Left forelimb (tissue), 1 donor: ENCODE data around the gene MTF1.
"Not testable (repeated sequence)": the region's sequence is repeated elsewhere in the genome, so short reads cannot be mapped to it uniquely, and the experiment has no call there.

Experiments used
- DNase-seq: peaks from one replicate; pipeline ENCODE4 v3.0.0-alpha.2; 2018; ENCODE audit warnings: low spot score

The MTF1 gene

DNA sequence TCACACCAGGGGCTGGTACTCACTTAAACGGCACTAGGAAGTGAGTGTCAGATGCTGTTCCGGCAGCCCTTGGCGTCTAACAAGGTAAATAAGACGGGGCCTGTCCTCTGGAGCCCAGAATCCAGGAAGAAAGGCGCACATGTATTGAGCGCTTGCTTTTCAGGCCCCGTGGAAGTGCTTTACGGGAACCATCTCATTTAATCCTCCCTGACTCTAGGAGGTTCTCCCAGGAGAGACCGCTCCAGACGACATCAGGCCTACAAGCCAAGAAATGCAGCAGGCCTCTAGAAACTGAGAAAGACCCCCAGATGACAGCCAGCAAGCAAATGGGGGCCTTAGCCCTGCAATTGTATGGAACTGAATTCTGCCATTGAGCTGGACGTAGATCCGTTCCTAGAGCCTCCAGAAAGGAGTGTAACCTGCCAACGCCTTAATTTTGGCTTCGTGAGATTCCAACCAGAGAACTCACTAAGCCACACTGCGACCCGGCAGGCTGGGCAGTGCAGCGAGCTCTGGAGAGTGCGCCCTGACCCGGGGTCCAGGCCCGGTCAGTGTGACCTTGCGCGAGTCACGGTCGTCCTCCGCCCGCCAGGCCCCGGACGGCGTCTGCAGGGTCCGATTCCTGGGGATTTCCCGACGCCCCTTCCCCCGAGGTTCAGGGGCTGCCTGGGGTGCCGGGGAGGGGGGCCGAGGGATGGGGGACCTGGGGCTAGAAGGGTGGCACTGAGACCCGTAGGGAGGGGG, 66.3 kb downstream of the MTF1 start:
- DNase-seq = no peak

DNA sequence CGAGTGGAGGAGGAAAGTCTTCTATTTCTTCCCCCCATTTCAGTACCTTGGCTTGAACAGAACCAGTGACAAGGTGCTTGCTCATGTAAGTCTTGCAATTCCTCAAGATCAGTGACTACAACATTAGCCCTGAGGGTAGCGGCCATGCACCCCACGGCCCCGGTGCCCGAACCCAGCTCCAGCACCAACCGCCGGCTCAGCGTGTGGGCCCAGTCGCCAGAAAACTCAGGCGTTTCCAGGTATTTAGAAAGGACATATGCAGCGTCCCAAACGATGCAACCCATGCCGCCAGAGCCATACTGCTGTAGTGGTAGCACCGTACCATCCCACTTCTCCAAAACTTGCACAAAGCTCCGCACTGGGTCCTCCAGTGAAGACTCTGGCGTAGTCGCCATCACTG, 76.9 kb downstream of the MTF1 start:
- no peak for DNase-seq

DNA sequence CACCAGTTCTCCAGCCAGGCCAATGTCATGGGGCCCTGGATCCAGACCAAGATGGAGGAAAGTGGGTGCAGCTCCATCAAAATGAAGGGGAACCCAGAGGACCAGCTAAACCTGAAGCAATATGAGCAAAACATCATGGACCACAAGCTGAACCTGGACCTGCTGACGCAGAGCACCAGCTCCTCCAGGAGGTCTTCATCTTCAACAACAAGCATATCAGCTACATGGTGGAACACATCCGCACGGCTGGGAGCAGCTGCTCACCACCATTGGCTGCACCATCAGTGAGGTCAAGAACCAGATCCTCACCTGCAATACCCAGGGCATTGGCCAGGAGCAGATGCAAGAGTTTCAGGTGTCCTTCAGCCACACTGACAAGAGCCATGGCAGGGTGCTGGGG, 80.7 kb downstream of the MTF1 start:
- DNase-seq = no peak

DNA sequence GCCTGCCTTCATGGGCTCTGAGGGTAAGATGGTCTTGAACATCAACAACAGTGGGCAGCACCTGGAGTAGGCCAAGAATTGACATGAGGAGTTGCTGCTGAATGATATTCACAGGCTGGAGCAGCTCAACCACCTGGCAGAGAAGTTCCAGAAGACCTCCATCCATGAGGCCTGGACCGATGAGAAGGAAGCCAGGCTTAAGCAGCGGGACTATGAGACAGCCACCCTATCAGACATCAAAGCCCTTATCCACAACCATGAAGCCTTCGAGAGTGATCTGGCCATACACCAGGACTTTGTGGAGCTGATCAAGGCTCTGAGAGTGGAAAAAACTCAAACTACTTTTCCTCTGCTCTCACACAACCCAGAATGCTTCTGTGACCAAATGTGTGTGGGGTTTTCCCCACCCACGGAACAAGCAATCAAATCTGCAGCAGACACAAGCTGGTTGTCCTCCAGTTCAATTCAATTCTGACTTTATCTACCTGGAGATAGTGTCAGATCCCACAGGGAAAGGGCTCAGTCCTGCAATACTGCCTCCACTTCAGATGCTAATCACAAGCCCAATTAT, 82.4 kb downstream of the MTF1 start:
- DNase-seq = no peak

DNA sequence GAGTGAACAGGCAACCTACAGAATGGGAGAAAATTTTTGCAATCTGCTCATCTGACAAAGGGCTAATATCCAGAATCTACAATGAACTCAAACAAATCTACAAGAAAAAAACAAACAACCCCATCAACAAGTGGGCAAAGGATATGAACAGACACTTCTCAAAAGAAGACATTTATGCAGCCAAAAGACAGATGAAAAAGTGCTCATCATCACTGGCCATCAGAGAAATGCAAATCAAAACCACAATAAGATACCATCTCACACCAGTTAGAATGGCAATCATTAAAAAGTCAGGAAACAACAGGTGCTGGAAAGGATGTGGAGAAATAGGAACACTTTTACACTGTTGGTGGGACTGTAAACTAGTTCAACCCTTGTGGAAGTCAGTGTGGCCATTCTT, 88.0 kb downstream of the MTF1 start:
- not testable (repeated sequence) for DNase-seq

DNA sequence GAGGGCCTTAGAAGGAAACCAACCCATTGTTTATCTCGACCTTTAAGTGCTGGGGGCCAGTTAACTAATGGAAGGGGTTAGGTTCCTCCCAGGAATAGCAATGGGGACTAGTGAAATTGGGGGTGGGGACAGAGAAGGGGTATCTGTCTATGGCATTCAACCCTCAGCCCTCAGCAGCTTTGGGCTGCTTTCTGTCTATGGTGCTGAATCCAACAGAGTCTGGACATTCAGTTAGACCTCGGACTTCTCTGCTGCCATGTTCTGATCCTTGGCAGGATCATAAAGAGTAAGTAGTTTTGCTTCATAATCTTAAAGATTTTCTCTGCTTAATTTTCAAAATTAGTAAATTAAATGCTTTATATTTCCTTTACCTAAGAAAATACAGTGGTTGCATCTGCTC, 91.9 kb downstream of the MTF1 start:
- DNase-seq = no peak

DNA sequence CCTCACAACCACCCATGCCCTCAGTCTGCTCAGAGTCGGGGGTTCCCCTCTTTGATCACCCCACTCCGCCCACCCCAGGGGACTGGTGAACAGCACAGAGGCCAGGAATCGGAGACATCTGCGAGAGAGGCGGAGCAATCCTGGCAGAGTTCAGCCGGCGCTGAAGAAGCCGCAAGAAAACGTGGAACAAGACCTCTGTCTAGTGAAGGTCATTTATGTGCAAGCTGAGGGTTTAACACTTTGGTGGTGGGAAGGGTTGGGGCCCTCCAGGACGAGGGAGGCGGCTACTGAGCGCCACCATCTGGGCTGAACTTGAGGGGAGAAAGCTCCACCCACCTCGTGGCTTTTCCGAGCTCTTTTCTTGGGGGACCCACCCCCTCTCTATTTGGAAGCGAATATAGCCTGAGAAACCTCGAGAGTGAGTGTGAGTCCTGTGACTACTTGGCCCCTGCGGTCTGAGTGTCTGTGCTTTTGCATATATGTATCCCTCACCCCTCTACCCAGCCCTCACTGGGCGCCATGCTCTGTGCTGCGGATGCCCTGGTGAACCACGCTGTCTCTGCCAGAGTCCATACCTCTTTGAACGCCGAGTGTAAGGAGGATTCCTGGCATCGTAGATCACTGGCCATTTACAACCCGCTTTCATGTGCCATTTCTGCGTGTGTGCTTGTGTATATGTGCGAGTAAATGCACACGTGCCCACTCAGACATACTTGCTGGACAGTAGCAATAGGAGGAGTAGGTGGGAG, 93.3 kb downstream of the MTF1 start:
- DNase-seq = no peak

DNA sequence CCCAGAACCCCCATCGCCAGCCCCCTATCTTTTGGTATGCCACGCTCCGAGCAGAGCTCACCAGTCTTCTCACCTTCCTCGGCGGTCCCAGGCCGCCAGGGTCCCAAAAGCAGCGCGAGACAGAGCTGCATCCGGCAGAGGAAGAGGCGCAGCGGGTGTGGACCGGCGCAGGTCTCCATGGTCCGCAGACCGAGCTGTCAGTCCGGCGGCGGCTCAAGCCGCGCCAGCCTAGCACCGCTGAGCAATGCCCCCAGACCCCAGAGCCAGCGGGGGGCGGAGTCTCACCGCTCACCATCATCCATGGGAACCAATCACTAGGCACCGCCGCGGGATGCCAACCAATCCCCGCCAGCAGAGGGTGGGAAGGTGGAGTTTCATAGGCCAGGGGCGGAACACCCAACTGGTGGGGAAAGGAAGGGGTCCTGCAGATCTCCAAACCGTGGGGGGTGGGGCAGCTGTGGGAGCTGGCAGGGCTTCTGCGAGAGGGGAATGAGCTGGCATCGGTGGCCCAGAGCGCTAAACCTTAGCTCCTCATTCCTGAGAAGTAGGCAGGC, 94.4 kb downstream of the MTF1 start, which contains the start of gene EPHA10:
EPHA10 (minus strand) TSS at position 233 of the 554 bp plus-strand sequence; CDS start at position 179, 54 bp downstream.
- no peak for DNase-seq

DNA sequence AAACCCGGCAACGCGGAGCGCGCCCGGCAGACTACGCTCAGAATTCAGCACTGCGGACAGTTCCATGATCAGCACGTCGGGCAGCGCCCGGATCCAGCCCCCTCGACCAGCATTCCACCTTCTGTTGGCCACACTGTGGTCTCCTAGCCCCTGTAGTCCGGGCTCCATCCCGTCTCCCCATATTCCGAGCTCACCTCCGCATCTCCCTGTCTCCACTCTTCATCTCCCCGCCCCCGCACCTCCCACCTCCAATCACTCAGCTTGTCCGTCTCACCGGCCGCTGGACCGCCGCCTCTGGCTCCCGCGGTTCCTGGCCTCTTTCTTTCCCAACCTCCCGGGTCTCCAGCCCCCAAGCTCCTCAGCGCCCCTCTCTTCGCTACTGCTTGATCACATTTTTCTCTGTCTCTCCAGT, 95.0 kb downstream of the MTF1 start:
- no peak for DNase-seq

DNA sequence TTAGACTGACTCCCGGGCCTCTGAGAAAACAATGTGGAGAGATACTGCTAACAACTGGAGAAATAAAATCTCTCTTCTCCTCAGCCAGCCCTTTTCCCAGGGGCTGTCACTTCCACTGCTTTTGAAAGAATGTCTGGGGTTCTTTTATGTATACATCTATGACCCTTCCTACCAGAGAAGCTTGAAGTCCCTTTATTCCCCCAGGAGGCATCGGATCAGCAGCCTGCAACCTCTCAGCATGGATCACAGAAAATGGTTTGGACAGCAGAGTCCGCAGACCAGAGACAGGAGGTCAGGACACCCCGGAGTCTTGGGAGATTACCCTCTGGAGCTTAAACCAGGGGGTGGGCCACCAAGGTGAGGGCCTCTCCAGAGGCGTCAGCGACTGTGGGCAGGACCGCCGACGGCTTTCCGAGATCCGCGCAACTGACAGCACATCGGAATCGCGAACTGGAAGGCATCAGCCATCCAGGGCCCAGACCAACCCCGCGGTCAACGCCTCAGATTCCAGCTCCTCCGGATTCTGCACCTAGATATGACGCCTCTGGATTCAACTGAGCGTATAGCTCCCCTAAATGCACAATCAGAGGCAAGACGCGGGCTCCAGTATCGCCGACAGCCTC, 95.5 kb downstream of the MTF1 start:
- DNase-seq = no peak

DNA sequence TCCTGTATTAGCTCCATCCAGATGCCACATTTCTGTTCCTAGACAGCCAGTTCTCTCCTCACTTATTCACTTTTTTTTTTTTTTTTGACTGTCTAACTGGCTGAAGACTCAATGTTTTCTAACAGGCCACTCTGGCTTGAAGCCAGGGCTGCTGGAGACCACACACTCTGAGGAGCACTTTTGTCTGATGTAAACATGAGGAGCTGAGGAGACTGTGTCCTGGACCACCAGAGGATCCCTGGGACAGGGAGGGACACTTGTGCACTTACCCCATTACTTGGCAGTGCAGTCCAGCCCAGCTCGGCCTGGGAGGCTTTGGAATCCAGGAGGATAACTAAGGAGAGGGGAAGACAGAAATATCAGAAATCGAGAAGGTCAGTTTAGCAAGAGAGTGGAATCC, 96.9 kb downstream of the MTF1 start:
- no peak for DNase-seq

DNA sequence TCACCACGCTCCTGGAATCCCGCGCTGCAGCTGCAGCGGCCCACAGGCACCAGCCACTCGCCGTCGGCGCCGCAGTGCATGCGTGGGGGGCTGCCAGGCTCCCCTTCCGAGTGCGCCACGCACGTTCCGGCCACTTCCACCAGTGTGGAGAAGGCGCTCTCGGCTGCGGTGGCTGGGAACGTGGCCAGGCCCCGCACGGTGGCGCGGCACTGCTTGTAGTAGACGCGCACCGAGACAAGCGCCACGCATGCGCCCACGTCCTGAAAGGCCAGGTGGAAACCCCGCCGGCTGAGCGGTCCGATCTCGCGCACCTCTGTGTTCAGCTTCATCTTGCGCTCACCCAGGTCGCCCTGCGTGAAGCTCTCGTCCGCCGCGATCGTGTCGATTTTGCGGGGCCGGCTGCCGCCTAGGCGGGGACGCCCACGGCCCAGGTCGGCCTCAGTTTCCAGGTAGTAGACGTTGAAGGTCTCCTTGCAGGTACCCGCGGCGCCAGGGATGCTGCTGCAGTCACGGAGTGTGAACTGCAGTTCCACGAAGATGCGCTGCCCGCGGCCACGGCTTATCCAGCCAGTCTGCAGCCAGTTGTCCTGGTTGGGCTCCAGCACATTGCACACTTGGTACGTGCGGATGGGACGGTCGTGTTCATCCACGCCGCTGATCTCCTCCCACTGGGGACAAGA, 97.8 kb downstream of the MTF1 start:
- no peak for DNase-seq
